ENCODE data around the gene ZNF785. TPM values are rescaled to one million over a fixed set of nuclear protein-coding genes. Genes with fewer than 3 reads are reported as not detected.

ZNF785 gene
- total and polyA plus RNA-seq, 2 of the 13 experiments (the other 11 are each of a cell fraction or from before 2014, with no cell fraction given): 0.01 TPM; not detected in 1

- TF ChIP-seq ZBTB7B (CRISPR knock-in tag; IDR thresholded peaks at IDR 0.05) (0 out of 2 replicates have a peak, but pooled peaks have one; percentile 58), TBX3 (IDR thresholded peaks at IDR 0.05; ENCODE audit: borderline replicate concordance) (no peak), AFF4 (CRISPR knock-in tag; IDR thresholded peaks at IDR 0.05) (no peak; the same call in 1 of the 2 replicates), KDM2A (CRISPR knock-in tag; IDR thresholded peaks at IDR 0.05; ENCODE audit: borderline replicate concordance, low read depth) (peak; percentile 66), ZNF383 (CRISPR knock-in tag; IDR thresholded peaks at IDR 0.05; ENCODE audit: borderline replicate concordance) (no peak), ZSCAN29 (CRISPR knock-in tag; conservative IDR thresholded peaks at IDR 0.05) (peak; percentile 57), ZNF816 (CRISPR knock-in tag; IDR thresholded peaks at IDR 0.05; ENCODE audit: borderline replicate concordance) (no peak), MTA1 (CRISPR knock-in tag; IDR thresholded peaks at IDR 0.05; ENCODE audit: borderline replicate concordance) (peak; percentile 76; the same call in 1 of the 2 replicates), MAFG (CRISPR knock-in tag; IDR thresholded peaks at IDR 0.05) (no peak), ZBTB39 (CRISPR knock-in tag; IDR thresholded peaks at IDR 0.05) (0 out of 2 replicates have a peak, but pooled peaks have one; percentile 41), ZBTB14 (CRISPR knock-in tag; IDR thresholded peaks at IDR 0.05) (no peak), HNF1B (CRISPR knock-in tag; IDR thresholded peaks at IDR 0.05) (no peak), ZNF646 (CRISPR knock-in tag; IDR thresholded peaks at IDR 0.05) (no peak), ZNF557 (CRISPR knock-in tag; IDR thresholded peaks at IDR 0.05) (no peak; the same call in 1 of the 2 replicates)
Observed at GRCh38 chr16:30535777-30536190, 49.7 kb downstream of the ZNF785 start (continued).
